HEK293T (cell line): ENCODE data around the gene UBE2G2.

ENCODE experiments used
- BHLHE40 ChIP-seq: fragments of 450-650 bp; IDR thresholded peaks from 2 replicates; pipeline ENCODE4 v1.6.1; 2016; ENCODE audit warnings: mild to moderate bottlenecking, moderate library complexity, borderline replicate concordance
- FOXM1 ChIP-seq: fragments of 450-650 bp; IDR thresholded peaks from 2 replicates; pipeline ENCODE4 v1.6.1; 2017; ENCODE audit warnings: mild to moderate bottlenecking, borderline replicate concordance
- HDGF ChIP-seq: fragments of 450-650 bp; IDR thresholded peaks from 2 replicates; pipeline ENCODE4 v1.6.1; 2017; ENCODE audit warnings: antibody characterized with exemption, borderline replicate concordance
- L3MBTL2 ChIP-seq: fragments of 450-650 bp; conservative IDR thresholded peaks from 2 replicates; pipeline ENCODE4 v1.6.1; 2016; ENCODE audit warnings: mild to moderate bottlenecking
- NFRKB ChIP-seq: fragments of 450-650 bp; IDR thresholded peaks from 2 replicates; pipeline ENCODE4 v1.6.1; 2016; ENCODE audit warnings: mild to moderate bottlenecking, moderate library complexity
- SP1 ChIP-seq: fragments of 450-650 bp; IDR thresholded peaks from 2 replicates; pipeline ENCODE4 v1.6.1; 2017
- SUZ12 ChIP-seq: fragments of 450-650 bp; IDR thresholded peaks from 2 replicates; pipeline ENCODE4 v1.6.1; 2016; ENCODE audit warnings: mild to moderate bottlenecking
- TARDBP ChIP-seq: fragments of 450-650 bp; IDR thresholded peaks from 2 replicates; pipeline ENCODE4 v1.6.1; 2016
- ZNF384 ChIP-seq: fragments of 450-650 bp; IDR thresholded peaks from 2 replicates; pipeline ENCODE4 v1.6.1; 2016
- TF ChIP-seq, protein P1 (sequence below): fragments of 450-650 bp; IDR thresholded peaks from 2 replicates; pipeline ENCODE4 v1.6.1; 2016

DNA sequence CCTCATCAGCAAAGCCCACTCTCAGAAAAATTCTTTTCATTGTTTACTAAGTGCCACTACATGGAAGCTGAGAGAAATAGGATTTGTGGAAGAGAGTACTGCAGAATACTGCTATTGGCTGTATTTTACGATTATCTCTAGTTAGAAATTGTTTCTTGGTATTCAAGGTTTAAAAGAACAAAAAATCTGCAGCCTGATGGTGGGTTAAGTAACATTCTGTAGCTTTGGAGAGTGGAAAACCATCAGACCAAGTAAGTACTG, 44.5 kb upstream of the UBE2G2 start:
- TF ChIP-seq FOXM1 (no peak), NFRKB (no peak), SUZ12 (no peak), BHLHE40 (no peak), HDGF (no peak), L3MBTL2 (no peak), ZNF384 (no peak), TARDBP (no peak), SP1 (no peak)
- TF ChIP-seq, protein P1, sequence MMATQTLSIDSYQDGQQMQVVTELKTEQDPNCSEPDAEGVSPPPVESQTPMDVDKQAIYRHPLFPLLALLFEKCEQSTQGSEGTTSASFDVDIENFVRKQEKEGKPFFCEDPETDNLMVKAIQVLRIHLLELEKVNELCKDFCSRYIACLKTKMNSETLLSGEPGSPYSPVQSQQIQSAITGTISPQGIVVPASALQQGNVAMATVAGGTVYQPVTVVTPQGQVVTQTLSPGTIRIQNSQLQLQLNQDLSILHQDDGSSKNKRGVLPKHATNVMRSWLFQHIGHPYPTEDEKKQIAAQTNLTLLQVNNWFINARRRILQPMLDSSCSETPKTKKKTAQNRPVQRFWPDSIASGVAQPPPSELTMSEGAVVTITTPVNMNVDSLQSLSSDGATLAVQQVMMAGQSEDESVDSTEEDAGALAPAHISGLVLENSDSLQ = no peak
